WTC11 (cell line): ENCODE data around the gene SPHK2. TPM values are rescaled to one million over a fixed set of nuclear protein-coding genes. Genes with fewer than 3 reads are reported as not detected.

Experiments
- ATF1 ChIP-seq: sonication (generic); formaldehyde crosslinking; IDR thresholded peaks from 2 replicates; pipeline ENCODE4 v1.8.1; 2023; ENCODE audit warnings: mild to moderate bottlenecking, moderate library complexity, missing genetic modification reagents
- GTF2I ChIP-seq: fragments of 250-450 bp; sonication (Bioruptor Pico); conservative IDR thresholded peaks from 2 replicates; pipeline ENCODE4 v1.4.0; 2021; ENCODE audit warnings: mild to moderate bottlenecking
- IRF2 ChIP-seq: sonication (generic); formaldehyde crosslinking; IDR thresholded peaks from 2 replicates; pipeline ENCODE4 v1.8.0; 2022; ENCODE audit warnings: low read depth, missing genetic modification reagents, borderline replicate concordance
- NR2C2 ChIP-seq: sonication (generic); formaldehyde crosslinking; IDR thresholded peaks from 2 replicates; pipeline ENCODE4 v1.8.0; 2022; ENCODE audit warnings: mild to moderate bottlenecking, missing genetic modification reagents
- PRRX2 ChIP-seq: fragments of 250-450 bp; sonication (Bioruptor Pico); IDR thresholded peaks from 2 replicates; pipeline ENCODE4 v1.8.0; 2021; ENCODE audit warnings: mild to moderate bottlenecking
- SOX15 ChIP-seq: fragments of 250-450 bp; sonication (Bioruptor Pico); IDR thresholded peaks from 2 replicates; pipeline ENCODE4 v1.9.0; 2021; ENCODE audit warnings: mild to moderate bottlenecking
- TEAD1 ChIP-seq: sonication (generic); formaldehyde crosslinking; IDR thresholded peaks from 2 replicates; pipeline ENCODE4 v1.8.0; 2022; ENCODE audit warnings: mild to moderate bottlenecking, missing genetic modification reagents
- TEAD4 ChIP-seq: sonication (generic); formaldehyde crosslinking; IDR thresholded peaks from 2 replicates; pipeline ENCODE4 v1.8.0; 2022; ENCODE audit warnings: mild to moderate bottlenecking, missing genetic modification reagents
- total RNA-seq: library from RNA; stranded (reverse); gene quantifications from 3 replicates; pipeline ENCODE4 v1.2.3, GENCODE V29; 2021
- TF ChIP-seq, protein P1 (sequence below): sonication (generic); formaldehyde crosslinking; conservative IDR thresholded peaks from 2 replicates; pipeline ENCODE4 v1.8.1; 2023; ENCODE audit warnings: mild to moderate bottlenecking, low read depth, missing genetic modification reagents, moderate library complexity
- TF ChIP-seq, protein P2 (sequence below): sonication (generic); formaldehyde crosslinking; IDR thresholded peaks from 2 replicates; pipeline ENCODE4 v1.8.0; 2022; ENCODE audit warnings: mild to moderate bottlenecking, missing genetic modification reagents
- TF ChIP-seq, protein P3 (sequence below): sonication (generic); formaldehyde crosslinking; IDR thresholded peaks from 2 replicates; pipeline ENCODE4 v1.8.1; 2023; ENCODE audit warnings: mild to moderate bottlenecking, missing genetic modification reagents
- TF ChIP-seq, protein P4 (sequence below): sonication (generic); formaldehyde crosslinking; IDR thresholded peaks from 2 replicates; pipeline ENCODE4 v1.8.0; 2023; ENCODE audit warnings: mild to moderate bottlenecking, missing genetic modification reagents
- TF ChIP-seq, protein P5 (sequence below): sonication (generic); formaldehyde crosslinking; IDR thresholded peaks from 2 replicates; pipeline ENCODE4 v1.8.0; 2023; ENCODE audit warnings: missing genetic modification reagents, mild to moderate bottlenecking, borderline replicate concordance
- TF ChIP-seq, protein P6 (sequence below): fragments of 250-450 bp; sonication (Bioruptor Pico); IDR thresholded peaks from 2 replicates; pipeline ENCODE4 v1.9.0; 2021; ENCODE audit warnings: mild to moderate bottlenecking
- TF ChIP-seq, protein P7 (sequence below): fragments of 250-450 bp; sonication (Bioruptor Pico); IDR thresholded peaks from 2 replicates; pipeline ENCODE4 v1.9.0; 2021; ENCODE audit warnings: mild to moderate bottlenecking, borderline replicate concordance
- TF ChIP-seq, protein P8 (sequence below): sonication (generic); formaldehyde crosslinking; conservative IDR thresholded peaks from 2 replicates; pipeline ENCODE4 v1.8.1; 2022; ENCODE audit warnings: mild to moderate bottlenecking, missing genetic modification reagents

SPHK2 gene
- total RNA-seq, 1 experiment from 2014 or later, result 64.6 TPM

DNA sequence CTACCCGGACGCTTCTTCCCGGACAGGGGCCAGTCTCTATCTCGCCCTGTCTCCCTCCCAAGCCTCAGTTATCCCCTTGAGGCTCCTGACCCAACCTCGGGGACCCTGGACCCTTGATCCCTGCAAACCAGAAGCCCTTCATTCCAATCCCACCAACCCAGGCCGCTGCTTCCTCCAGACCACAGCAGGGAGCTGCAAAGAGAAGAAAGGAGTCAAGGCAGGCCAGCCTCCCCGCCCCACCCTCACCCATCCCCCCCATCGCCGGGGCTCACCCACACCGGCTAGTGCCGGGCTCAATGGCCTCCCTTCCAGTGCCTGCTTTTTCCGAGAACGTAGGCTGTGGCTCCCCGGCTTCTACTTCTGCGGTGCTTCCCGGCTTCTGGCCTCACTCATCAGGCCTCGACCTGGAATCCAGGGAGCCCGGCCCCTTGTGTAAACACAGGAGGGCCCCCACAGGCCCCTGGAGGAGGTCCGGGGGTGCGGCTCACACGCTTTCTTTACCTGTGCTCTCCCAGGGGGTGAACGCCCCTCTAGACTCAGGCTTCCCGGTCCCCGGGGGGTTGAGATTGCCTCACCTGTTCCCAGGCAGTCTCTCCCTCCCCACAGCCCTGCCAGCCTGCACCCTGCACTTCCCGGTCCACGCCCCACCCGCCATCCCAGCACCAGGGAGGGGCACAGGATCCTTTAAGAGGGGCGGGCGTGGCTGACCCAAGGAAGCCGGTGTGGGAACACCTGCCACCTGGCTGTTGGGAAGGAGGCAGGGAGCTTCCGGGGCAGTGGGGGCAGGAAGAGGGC, 4.7 kb upstream of the SPHK2 start, which contains the start of gene FAM83E (continued):
- TF ChIP-seq, protein P1, sequence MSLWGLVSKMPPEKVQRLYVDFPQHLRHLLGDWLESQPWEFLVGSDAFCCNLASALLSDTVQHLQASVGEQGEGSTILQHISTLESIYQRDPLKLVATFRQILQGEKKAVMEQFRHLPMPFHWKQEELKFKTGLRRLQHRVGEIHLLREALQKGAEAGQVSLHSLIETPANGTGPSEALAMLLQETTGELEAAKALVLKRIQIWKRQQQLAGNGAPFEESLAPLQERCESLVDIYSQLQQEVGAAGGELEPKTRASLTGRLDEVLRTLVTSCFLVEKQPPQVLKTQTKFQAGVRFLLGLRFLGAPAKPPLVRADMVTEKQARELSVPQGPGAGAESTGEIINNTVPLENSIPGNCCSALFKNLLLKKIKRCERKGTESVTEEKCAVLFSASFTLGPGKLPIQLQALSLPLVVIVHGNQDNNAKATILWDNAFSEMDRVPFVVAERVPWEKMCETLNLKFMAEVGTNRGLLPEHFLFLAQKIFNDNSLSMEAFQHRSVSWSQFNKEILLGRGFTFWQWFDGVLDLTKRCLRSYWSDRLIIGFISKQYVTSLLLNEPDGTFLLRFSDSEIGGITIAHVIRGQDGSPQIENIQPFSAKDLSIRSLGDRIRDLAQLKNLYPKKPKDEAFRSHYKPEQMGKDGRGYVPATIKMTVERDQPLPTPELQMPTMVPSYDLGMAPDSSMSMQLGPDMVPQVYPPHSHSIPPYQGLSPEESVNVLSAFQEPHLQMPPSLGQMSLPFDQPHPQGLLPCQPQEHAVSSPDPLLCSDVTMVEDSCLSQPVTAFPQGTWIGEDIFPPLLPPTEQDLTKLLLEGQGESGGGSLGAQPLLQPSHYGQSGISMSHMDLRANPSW, result no peak
- TF ChIP-seq GTF2I (CRISPR knock-in tag), result 0 out of 2 replicates have a peak, but pooled peaks have one; percentile 19
- peak; percentile 38; the same call in 1 of the 2 replicates for TF ChIP-seq TEAD1 (CRISPR knock-in tag)
- peak; percentile 81; the same call in 1 of the 2 replicates for TF ChIP-seq ATF1 (CRISPR knock-in tag)
- TF ChIP-seq SOX15, result no peak
- no peak for TF ChIP-seq TEAD4 (CRISPR knock-in tag)
- TF ChIP-seq, protein P2, sequence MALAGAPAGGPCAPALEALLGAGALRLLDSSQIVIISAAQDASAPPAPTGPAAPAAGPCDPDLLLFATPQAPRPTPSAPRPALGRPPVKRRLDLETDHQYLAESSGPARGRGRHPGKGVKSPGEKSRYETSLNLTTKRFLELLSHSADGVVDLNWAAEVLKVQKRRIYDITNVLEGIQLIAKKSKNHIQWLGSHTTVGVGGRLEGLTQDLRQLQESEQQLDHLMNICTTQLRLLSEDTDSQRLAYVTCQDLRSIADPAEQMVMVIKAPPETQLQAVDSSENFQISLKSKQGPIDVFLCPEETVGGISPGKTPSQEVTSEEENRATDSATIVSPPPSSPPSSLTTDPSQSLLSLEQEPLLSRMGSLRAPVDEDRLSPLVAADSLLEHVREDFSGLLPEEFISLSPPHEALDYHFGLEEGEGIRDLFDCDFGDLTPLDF (CRISPR knock-in tag), result no peak
- TF ChIP-seq, protein P3, sequence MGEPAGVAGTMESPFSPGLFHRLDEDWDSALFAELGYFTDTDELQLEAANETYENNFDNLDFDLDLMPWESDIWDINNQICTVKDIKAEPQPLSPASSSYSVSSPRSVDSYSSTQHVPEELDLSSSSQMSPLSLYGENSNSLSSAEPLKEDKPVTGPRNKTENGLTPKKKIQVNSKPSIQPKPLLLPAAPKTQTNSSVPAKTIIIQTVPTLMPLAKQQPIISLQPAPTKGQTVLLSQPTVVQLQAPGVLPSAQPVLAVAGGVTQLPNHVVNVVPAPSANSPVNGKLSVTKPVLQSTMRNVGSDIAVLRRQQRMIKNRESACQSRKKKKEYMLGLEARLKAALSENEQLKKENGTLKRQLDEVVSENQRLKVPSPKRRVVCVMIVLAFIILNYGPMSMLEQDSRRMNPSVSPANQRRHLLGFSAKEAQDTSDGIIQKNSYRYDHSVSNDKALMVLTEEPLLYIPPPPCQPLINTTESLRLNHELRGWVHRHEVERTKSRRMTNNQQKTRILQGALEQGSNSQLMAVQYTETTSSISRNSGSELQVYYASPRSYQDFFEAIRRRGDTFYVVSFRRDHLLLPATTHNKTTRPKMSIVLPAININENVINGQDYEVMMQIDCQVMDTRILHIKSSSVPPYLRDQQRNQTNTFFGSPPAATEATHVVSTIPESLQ (CRISPR knock-in tag), result no peak
- TF ChIP-seq IRF2, result no peak
- TF ChIP-seq, protein P4, sequence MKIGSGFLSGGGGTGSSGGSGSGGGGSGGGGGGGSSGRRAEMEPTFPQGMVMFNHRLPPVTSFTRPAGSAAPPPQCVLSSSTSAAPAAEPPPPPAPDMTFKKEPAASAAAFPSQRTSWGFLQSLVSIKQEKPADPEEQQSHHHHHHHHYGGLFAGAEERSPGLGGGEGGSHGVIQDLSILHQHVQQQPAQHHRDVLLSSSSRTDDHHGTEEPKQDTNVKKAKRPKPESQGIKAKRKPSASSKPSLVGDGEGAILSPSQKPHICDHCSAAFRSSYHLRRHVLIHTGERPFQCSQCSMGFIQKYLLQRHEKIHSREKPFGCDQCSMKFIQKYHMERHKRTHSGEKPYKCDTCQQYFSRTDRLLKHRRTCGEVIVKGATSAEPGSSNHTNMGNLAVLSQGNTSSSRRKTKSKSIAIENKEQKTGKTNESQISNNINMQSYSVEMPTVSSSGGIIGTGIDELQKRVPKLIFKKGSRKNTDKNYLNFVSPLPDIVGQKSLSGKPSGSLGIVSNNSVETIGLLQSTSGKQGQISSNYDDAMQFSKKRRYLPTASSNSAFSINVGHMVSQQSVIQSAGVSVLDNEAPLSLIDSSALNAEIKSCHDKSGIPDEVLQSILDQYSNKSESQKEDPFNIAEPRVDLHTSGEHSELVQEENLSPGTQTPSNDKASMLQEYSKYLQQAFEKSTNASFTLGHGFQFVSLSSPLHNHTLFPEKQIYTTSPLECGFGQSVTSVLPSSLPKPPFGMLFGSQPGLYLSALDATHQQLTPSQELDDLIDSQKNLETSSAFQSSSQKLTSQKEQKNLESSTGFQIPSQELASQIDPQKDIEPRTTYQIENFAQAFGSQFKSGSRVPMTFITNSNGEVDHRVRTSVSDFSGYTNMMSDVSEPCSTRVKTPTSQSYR, result peak; percentile 59; the same call in 1 of the 2 replicates
- TF ChIP-seq PRRX2 (CRISPR knock-in tag), result peak; percentile 98
- TF ChIP-seq, protein P5, sequence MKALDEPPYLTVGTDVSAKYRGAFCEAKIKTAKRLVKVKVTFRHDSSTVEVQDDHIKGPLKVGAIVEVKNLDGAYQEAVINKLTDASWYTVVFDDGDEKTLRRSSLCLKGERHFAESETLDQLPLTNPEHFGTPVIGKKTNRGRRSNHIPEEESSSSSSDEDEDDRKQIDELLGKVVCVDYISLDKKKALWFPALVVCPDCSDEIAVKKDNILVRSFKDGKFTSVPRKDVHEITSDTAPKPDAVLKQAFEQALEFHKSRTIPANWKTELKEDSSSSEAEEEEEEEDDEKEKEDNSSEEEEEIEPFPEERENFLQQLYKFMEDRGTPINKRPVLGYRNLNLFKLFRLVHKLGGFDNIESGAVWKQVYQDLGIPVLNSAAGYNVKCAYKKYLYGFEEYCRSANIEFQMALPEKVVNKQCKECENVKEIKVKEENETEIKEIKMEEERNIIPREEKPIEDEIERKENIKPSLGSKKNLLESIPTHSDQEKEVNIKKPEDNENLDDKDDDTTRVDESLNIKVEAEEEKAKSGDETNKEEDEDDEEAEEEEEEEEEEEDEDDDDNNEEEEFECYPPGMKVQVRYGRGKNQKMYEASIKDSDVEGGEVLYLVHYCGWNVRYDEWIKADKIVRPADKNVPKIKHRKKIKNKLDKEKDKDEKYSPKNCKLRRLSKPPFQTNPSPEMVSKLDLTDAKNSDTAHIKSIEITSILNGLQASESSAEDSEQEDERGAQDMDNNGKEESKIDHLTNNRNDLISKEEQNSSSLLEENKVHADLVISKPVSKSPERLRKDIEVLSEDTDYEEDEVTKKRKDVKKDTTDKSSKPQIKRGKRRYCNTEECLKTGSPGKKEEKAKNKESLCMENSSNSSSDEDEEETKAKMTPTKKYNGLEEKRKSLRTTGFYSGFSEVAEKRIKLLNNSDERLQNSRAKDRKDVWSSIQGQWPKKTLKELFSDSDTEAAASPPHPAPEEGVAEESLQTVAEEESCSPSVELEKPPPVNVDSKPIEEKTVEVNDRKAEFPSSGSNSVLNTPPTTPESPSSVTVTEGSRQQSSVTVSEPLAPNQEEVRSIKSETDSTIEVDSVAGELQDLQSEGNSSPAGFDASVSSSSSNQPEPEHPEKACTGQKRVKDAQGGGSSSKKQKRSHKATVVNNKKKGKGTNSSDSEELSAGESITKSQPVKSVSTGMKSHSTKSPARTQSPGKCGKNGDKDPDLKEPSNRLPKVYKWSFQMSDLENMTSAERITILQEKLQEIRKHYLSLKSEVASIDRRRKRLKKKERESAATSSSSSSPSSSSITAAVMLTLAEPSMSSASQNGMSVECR (CRISPR knock-in tag), result no peak
- TF ChIP-seq, protein P6, sequence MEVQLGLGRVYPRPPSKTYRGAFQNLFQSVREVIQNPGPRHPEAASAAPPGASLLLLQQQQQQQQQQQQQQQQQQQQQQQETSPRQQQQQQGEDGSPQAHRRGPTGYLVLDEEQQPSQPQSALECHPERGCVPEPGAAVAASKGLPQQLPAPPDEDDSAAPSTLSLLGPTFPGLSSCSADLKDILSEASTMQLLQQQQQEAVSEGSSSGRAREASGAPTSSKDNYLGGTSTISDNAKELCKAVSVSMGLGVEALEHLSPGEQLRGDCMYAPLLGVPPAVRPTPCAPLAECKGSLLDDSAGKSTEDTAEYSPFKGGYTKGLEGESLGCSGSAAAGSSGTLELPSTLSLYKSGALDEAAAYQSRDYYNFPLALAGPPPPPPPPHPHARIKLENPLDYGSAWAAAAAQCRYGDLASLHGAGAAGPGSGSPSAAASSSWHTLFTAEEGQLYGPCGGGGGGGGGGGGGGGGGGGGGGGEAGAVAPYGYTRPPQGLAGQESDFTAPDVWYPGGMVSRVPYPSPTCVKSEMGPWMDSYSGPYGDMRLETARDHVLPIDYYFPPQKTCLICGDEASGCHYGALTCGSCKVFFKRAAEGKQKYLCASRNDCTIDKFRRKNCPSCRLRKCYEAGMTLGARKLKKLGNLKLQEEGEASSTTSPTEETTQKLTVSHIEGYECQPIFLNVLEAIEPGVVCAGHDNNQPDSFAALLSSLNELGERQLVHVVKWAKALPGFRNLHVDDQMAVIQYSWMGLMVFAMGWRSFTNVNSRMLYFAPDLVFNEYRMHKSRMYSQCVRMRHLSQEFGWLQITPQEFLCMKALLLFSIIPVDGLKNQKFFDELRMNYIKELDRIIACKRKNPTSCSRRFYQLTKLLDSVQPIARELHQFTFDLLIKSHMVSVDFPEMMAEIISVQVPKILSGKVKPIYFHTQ (CRISPR knock-in tag), result peak; percentile 99
- TF ChIP-seq, protein P7, sequence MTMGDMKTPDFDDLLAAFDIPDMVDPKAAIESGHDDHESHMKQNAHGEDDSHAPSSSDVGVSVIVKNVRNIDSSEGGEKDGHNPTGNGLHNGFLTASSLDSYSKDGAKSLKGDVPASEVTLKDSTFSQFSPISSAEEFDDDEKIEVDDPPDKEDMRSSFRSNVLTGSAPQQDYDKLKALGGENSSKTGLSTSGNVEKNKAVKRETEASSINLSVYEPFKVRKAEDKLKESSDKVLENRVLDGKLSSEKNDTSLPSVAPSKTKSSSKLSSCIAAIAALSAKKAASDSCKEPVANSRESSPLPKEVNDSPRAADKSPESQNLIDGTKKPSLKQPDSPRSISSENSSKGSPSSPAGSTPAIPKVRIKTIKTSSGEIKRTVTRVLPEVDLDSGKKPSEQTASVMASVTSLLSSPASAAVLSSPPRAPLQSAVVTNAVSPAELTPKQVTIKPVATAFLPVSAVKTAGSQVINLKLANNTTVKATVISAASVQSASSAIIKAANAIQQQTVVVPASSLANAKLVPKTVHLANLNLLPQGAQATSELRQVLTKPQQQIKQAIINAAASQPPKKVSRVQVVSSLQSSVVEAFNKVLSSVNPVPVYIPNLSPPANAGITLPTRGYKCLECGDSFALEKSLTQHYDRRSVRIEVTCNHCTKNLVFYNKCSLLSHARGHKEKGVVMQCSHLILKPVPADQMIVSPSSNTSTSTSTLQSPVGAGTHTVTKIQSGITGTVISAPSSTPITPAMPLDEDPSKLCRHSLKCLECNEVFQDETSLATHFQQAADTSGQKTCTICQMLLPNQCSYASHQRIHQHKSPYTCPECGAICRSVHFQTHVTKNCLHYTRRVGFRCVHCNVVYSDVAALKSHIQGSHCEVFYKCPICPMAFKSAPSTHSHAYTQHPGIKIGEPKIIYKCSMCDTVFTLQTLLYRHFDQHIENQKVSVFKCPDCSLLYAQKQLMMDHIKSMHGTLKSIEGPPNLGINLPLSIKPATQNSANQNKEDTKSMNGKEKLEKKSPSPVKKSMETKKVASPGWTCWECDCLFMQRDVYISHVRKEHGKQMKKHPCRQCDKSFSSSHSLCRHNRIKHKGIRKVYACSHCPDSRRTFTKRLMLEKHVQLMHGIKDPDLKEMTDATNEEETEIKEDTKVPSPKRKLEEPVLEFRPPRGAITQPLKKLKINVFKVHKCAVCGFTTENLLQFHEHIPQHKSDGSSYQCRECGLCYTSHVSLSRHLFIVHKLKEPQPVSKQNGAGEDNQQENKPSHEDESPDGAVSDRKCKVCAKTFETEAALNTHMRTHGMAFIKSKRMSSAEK, result peak; percentile 99
- TF ChIP-seq NR2C2 (CRISPR knock-in tag), result no peak
- TF ChIP-seq, protein P8, sequence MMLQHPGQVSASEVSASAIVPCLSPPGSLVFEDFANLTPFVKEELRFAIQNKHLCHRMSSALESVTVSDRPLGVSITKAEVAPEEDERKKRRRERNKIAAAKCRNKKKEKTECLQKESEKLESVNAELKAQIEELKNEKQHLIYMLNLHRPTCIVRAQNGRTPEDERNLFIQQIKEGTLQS, result no peak; the same call in 1 of the 2 replicates
